Neural crest cell (in vitro differentiated cells): ENCODE results near the gene PSPN. TPM values are rescaled to one million over a fixed set of nuclear protein-coding genes. Genes with fewer than 3 reads are reported as not detected.
"Not testable (repeated sequence)": the region's sequence is repeated elsewhere in the genome, so short reads cannot be mapped to it uniquely, and the experiment has no call there.

Source experiments
- DNase-seq: peaks from one replicate; pipeline ENCODE4 v3.0.0; 2021; ENCODE audit warnings: low read depth, mixed read lengths, low spot score
- H3K27ac Mint-ChIP-seq: one replicate; pipeline ENCODE4 v1.8.0; 2021; ENCODE audit warnings: mild to moderate bottlenecking, mixed read lengths; ENCODE audit not compliant: unreplicated experiment
- H3K27me3 Mint-ChIP-seq: 2 replicates; pipeline ENCODE4 v1.8.0; 2021; ENCODE audit warnings: low read depth, mild to moderate bottlenecking, mixed read lengths
- H3K36me3 Mint-ChIP-seq: 2 replicates; pipeline ENCODE4 v1.8.0; 2021; ENCODE audit warnings: low read depth, mild to moderate bottlenecking, mixed read lengths
- H3K4me1 Mint-ChIP-seq: 2 replicates; pipeline ENCODE4 v1.8.0; 2021; ENCODE audit warnings: mixed read lengths
- H3K4me3 Mint-ChIP-seq: one replicate; pipeline ENCODE4 v1.8.0; 2021; ENCODE audit warnings: mild to moderate bottlenecking, mixed read lengths
- H3K9me3 Mint-ChIP-seq: 2 replicates; pipeline ENCODE4 v1.8.0; 2021; ENCODE audit warnings: mixed read lengths
- CTCF ChIP-seq: fragments of 200-600 bp; sonication (generic); conservative IDR thresholded peaks from 2 replicates; pipeline ENCODE4 v1.5.0; 2021; ENCODE audit warnings: antibody characterized with exemption, mild to moderate bottlenecking
- total RNA-seq: library from RNA; stranded (reverse); gene quantifications from 2 replicates; pipeline ENCODE4 v1.2.1, GENCODE V29; 2021

Gene PSPN
- total RNA-seq, 1 donor from 2014 or later, result 4.4 TPM

- H3K9me3 Mint-ChIP-seq, result no peaks in the 10 kb centered on the region
- no peak overlapping the region for H3K27ac Mint-ChIP-seq
- no peaks in the 10 kb centered on the region for H3K36me3 Mint-ChIP-seq
- H3K4me3 Mint-ChIP-seq, result no peak overlapping the region
- no peak for DNase-seq
- no peaks in the 10 kb centered on the region for H3K27me3 Mint-ChIP-seq
- TF ChIP-seq CTCF, result no peak
- no peaks in the 10 kb centered on the region for H3K4me1 Mint-ChIP-seq
Observed at GRCh38 chr19:6409346-6409745, 33.6 kb upstream of the PSPN start.

- Mint-ChIP-seq H3K9me3 (no peaks in the 10 kb centered on the region), H3K36me3 (no peaks in the 10 kb centered on the region), H3K27ac (no peak overlapping the region), H3K27me3 (no peaks in the 10 kb centered on the region), H3K4me3 (no peak overlapping the region), H3K4me1 (peaks cover 21% of the 10 kb centered on the region)
- no peak for TF ChIP-seq CTCF
- no peak for DNase-seq
Observed at GRCh38 chr19:6406401-6406800, 30.7 kb upstream of the PSPN start.

DNA sequence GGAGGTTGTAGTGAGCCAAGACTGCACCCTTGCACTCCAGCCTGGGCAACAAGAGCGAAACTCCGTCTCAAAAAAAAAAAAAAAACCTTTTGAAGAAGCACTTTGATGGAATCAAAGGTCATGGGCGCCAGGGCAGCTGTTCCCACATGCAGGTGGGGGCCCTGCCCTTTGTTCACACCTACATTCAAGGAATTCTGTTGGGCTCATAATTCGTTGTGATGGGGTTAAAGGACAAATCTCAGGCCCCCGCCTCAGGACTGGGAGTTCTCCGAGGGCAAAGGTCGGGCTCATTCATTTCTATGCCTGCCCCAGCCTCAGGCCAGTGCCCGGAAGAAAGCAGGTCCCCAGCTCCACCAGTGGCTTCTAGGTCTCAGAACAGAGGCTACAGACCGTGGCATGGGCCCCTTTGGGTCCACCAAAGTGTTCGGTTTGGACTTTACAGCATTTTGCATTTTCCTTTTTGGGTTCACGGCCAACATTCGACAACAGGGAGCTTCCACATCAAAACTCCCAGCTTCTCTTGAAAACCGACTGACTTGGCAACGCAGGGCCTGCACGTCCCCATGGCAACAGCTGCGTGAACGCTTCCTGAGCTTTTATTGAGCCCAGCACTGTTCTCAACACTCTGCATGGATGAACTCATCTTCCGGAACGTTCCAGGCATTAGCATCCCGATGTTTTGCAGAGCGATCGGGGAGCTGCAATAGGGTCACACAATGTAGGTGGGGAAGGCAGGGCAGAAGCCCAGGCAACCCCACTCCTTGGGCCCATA lies 27.3 kb upstream of the PSPN start:
- DNase-seq, result peak; percentile 53
- Mint-ChIP-seq H3K4me3 (peak overlapping the region; percentile 81), H3K4me1 (peaks cover 21% of the 10 kb centered on the region), H3K36me3 (no peaks in the 10 kb centered on the region), H3K27ac (peak overlapping the region; percentile 96), H3K9me3 (no peaks in the 10 kb centered on the region), H3K27me3 (no peaks in the 10 kb centered on the region)
- TF ChIP-seq CTCF, result no peak

- no peaks in the 10 kb centered on the region for H3K27me3 Mint-ChIP-seq
- TF ChIP-seq CTCF, result no peak
- no peaks in the 10 kb centered on the region for H3K36me3 Mint-ChIP-seq
- H3K9me3 Mint-ChIP-seq, result no peaks in the 10 kb centered on the region
- H3K4me3 Mint-ChIP-seq, result peak overlapping the region; percentile 72
- peaks cover 21% of the 10 kb centered on the region for H3K4me1 Mint-ChIP-seq
- H3K27ac Mint-ChIP-seq, result peak overlapping the region; percentile 95
- no peak for DNase-seq
Observed at GRCh38 chr19:6402058-6402457, 26.3 kb upstream of the PSPN start.

DNA sequence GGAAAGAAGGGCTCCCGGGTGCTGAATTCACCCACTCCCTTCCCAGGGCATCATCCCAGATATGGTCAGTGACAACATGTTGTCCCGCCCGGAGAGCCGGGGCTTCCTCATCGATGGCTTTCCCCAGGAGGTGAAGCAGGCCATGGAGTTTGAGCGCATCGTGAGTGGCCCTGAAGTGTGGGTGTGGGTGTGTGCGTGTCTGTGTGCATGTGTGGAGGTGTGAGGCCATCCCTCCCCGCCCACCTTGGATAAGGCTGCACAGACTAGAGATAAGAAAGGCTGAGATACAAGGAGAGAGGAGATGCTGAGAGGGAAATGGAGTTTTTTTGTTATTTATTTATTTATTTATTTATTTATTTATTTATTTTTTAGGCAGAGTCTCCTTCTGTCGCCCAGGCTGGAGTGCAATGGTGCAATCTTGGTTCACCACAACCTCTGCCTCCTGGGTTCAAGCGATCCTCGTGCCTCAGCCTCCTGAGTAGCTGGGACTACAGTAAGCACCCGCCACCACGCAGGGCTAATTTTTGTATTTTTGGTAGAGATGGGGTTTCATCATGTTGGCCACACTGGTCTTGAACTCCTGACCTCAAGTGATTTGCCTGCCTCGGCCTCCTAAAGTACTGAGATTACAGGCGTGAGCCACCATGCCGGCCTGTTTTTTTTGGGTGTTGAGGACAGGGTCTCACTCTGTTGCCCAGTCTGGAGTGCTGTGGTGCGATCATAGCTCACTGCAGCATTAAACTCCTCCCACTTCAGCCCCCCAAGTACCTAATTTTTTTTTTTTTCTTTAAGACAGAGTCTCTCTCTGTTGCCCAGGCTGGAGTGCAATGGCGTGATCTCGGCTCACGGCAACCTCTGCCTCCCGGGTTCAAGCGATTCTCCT lies 24.6 kb upstream of the PSPN start:
- H3K27ac Mint-ChIP-seq, DNase-seq, H3K9me3 Mint-ChIP-seq, H3K36me3 Mint-ChIP-seq, H3K27me3 Mint-ChIP-seq, H3K4me3 Mint-ChIP-seq: not testable (repeated sequence)
- peaks cover 21% of the 10 kb centered on the region for H3K4me1 Mint-ChIP-seq

DNA sequence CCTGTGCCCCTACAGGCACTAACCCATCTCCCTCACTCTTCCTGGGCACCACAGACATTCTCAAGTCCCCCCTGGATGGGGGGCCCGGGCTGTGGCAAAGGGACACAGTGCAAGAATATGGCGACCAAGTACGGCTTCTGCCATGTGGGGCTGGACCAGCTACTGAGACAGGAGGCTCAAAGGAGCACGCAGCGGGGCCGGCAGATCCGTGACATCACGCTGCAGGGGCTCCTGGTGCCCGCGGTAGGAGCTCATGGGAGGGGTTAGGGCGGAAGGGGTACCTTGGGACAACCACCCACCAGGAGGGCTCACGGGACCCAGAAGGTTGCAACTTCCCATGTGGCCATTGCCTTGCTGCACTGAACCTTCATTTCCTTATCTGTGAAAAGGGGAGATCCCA lies 20.6 kb upstream of the PSPN start:
- Mint-ChIP-seq H3K4me1 (peaks cover 26% of the 10 kb centered on the region), H3K36me3 (peaks cover 2% of the 10 kb centered on the region)

More for the DNA sequence above, 20.6 kb upstream of the PSPN start:
- no peak overlapping the region for H3K4me3 Mint-ChIP-seq
- no peak for DNase-seq
- TF ChIP-seq CTCF, result no peak
- no peak overlapping the region for H3K27ac Mint-ChIP-seq
- H3K27me3 Mint-ChIP-seq, result no peaks in the 10 kb centered on the region
- H3K9me3 Mint-ChIP-seq, result no peaks in the 10 kb centered on the region
